HepG2 (cell line): ENCODE results near the gene CERS1. TPM values are rescaled to one million over a fixed set of nuclear protein-coding genes. Genes with fewer than 3 reads are reported as not detected.
A peak's percentile ranks its signal among the peaks of the same experiment; 100 is the strongest.

Experiments
- ARID4A ChIP-seq: sonication (generic); formaldehyde crosslinking; IDR thresholded peaks from 2 replicates; pipeline ENCODE4 v1.5.0; 2020; ENCODE audit warnings: mild to moderate bottlenecking, missing genetic modification reagents, borderline replicate concordance
- ATF3 ChIP-seq: sonication (generic); formaldehyde crosslinking; IDR thresholded peaks from 2 replicates; pipeline ENCODE4 v1.4.0; 2020; ENCODE audit warnings: missing genetic modification reagents
- CEBPB ChIP-seq: IDR thresholded peaks from 2 replicates; pipeline ENCODE4 v1.6.1; 2011; ENCODE audit warnings: low read depth, low read length, improper control_type of control experiment, borderline replicate concordance
- CEBPG ChIP-seq: IDR thresholded peaks from 2 replicates; pipeline ENCODE4 v1.6.1; 2016
- GLI4 ChIP-seq: sonication (generic); formaldehyde crosslinking; IDR thresholded peaks from 2 replicates; pipeline ENCODE4 v1.5.1; 2020; ENCODE audit warnings: missing genetic modification reagents, mild to moderate bottlenecking, moderate library complexity, borderline replicate concordance
- HDAC2 ChIP-seq: sonication (generic); formaldehyde crosslinking; IDR thresholded peaks from 2 replicates; pipeline ENCODE4 v1.4.0; 2020; ENCODE audit warnings: missing genetic modification reagents
- KAT8 ChIP-seq: IDR thresholded peaks from 2 replicates; pipeline ENCODE4 v1.6.1; 2016; ENCODE audit warnings: missing genetic modification reagents, missing compliant biosample characterization
- KLF11 ChIP-seq: IDR thresholded peaks from 2 replicates; pipeline ENCODE4 v1.6.1; 2016; ENCODE audit warnings: missing compliant biosample characterization
- NONO ChIP-seq, 2 experiments: fragments of 450-650 bp in 1 of 2; sonication (generic) in 1 of 2; formaldehyde crosslinking in 1 of 2; IDR thresholded peaks in 1 of 2; conservative IDR thresholded peaks in 1 of 2; 2 replicates each; pipeline versions ENCODE4 v1.6.1 to v1.8.0; 2017 to 2022; ENCODE audit warnings: mild to moderate bottlenecking in 1 of 2, missing genetic modification reagents in 1 of 2, moderate library complexity in 1 of 2
- STAT5B ChIP-seq: sonication (generic); formaldehyde crosslinking; IDR thresholded peaks from 2 replicates; pipeline ENCODE4 v1.4.0; 2020; ENCODE audit warnings: missing genetic modification reagents
- TCF12 ChIP-seq, 2 experiments: fragments of 450-650 bp in 1 of 2; sonication (generic) in 1 of 2; formaldehyde crosslinking in 1 of 2; IDR thresholded peaks; 2 replicates each; pipeline versions ENCODE4 v1.6.1 to v1.8.0; 2017 to 2022; ENCODE audit warnings: antibody characterized with exemption in 1 of 2, mild to moderate bottlenecking in 1 of 2, missing genetic modification reagents in 1 of 2, moderate library complexity in 1 of 2
- THYN1 ChIP-seq: sonication (generic); formaldehyde crosslinking; IDR thresholded peaks from 2 replicates; pipeline ENCODE4 v1.8.1; 2023; ENCODE audit warnings: low read depth, mild to moderate bottlenecking, moderate library complexity, missing genetic modification reagents, borderline replicate concordance
- U2AF2 ChIP-seq: fragments of 200-400 bp; formaldehyde crosslinking; IDR thresholded peaks from 2 replicates; pipeline ENCODE4 v1.6.1; 2017; ENCODE audit warnings: low read depth, mild to moderate bottlenecking, low read length
- ZBTB10 ChIP-seq: sonication (generic); formaldehyde crosslinking; IDR thresholded peaks from 2 replicates; pipeline ENCODE4 v1.4.0; 2020; ENCODE audit warnings: missing genetic modification reagents, borderline replicate concordance
- ZBTB8A ChIP-seq: sonication (generic); formaldehyde crosslinking; IDR thresholded peaks from 2 replicates; pipeline ENCODE4 v1.4.0; 2020; ENCODE audit warnings: mild to moderate bottlenecking, low read depth, missing genetic modification reagents, borderline replicate concordance
- ZMYM3 ChIP-seq: sonication (generic); formaldehyde crosslinking; IDR thresholded peaks from 2 replicates; pipeline ENCODE4 v1.5.1; 2020; ENCODE audit warnings: mild to moderate bottlenecking, missing genetic modification reagents
- ZNF205 ChIP-seq: IDR thresholded peaks from 2 replicates; pipeline ENCODE4 v1.6.1; 2018; ENCODE audit warnings: missing biosample characterization, missing genetic modification reagents
- ZNF460 ChIP-seq: sonication (generic); formaldehyde crosslinking; IDR thresholded peaks from 2 replicates; pipeline ENCODE4 v1.5.1; 2020; ENCODE audit warnings: missing genetic modification reagents, mild to moderate bottlenecking, borderline replicate concordance
- ZNF530 ChIP-seq: sonication (generic); formaldehyde crosslinking; IDR thresholded peaks from 2 replicates; pipeline ENCODE4 v1.5.0; 2020; ENCODE audit warnings: low read depth, mild to moderate bottlenecking, missing genetic modification reagents
- ZNF605 ChIP-seq: sonication (generic); formaldehyde crosslinking; IDR thresholded peaks from 2 replicates; pipeline ENCODE4 v1.8.0; 2022; ENCODE audit warnings: mild to moderate bottlenecking, missing genetic modification reagents
- ZNF788 ChIP-seq: sonication (generic); formaldehyde crosslinking; IDR thresholded peaks from 2 replicates; pipeline ENCODE4 v1.5.0; 2020; ENCODE audit warnings: mild to moderate bottlenecking, missing genetic modification reagents, borderline replicate concordance
- ZNF850 ChIP-seq: sonication (generic); formaldehyde crosslinking; conservative IDR thresholded peaks from 2 replicates; pipeline ENCODE4 v1.9.0; 2021; ENCODE audit warnings: mild to moderate bottlenecking, missing genetic modification reagents
- ZSCAN22 ChIP-seq: sonication (generic); formaldehyde crosslinking; IDR thresholded peaks from 2 replicates; pipeline ENCODE4 v1.4.0; 2020; ENCODE audit warnings: mild to moderate bottlenecking, missing genetic modification reagents
- polyA plus RNA-seq, 8 experiments: library from polyadenylated mRNA; depleted of rRNA in 3 of 8; stranded (reverse) in 7 of 8; unstranded in 1 of 8; fragments of >200 nt; fragmentation: Illumina TruSeq in 4 of 8; extraction: Trizol in 4 of 8; gene quantifications; 2 replicates each; pipeline versions ENCODE4 v1.2.1 to v1.2.3, GENCODE V29; 2011 to 2016; ENCODE audit warnings: low read depth in 4 of 8, missing spikeins in 1 of 8, mixed read lengths in 1 of 8; ENCODE audit not compliant: insufficient read depth in 1 of 8
- total RNA-seq, 5 experiments: library from RNA; depleted of rRNA; stranded (reverse); fragments of >200 nt; fragmentation: Illumina TruSeq; extraction: Trizol; gene quantifications; 2 replicates each; pipeline ENCODE4 v1.2.3, GENCODE V29; 2016; ENCODE audit warnings: low read depth in 1 of 5

The CERS1 gene
- total and polyA plus RNA-seq, 2 of the 13 experiments (the other 11 are each of a cell fraction or from before 2014, with no cell fraction given): 4.6 to 9.8 TPM

- no peak for TF ChIP-seq ZNF460 (CRISPR knock-in tag)
- no peak for TF ChIP-seq NONO (IDR thresholded peaks at IDR 0.05)
- TF ChIP-seq NONO (CRISPR knock-in tag; conservative IDR thresholded peaks at IDR 0.05): peak; percentile 78
- no peak for TF ChIP-seq ZBTB8A (CRISPR knock-in tag)
- no peak; the same call in 1 of the 2 replicates for TF ChIP-seq ZNF205 (CRISPR knock-in tag)
- TF ChIP-seq HDAC2 (CRISPR knock-in tag): peak; percentile 37; the same call in 1 of the 2 replicates
- no peak for TF ChIP-seq KLF11 (CRISPR knock-in tag)
- TF ChIP-seq TCF12 (IDR thresholded peaks at IDR 0.05): no peak
- no peak for TF ChIP-seq TCF12 (CRISPR knock-in tag; IDR thresholded peaks at IDR 0.05)
- no peak for TF ChIP-seq ZBTB10 (CRISPR knock-in tag)
- peak; percentile 26; the same call in 1 of the 2 replicates for TF ChIP-seq GLI4 (CRISPR knock-in tag)
- no peak for TF ChIP-seq ZMYM3 (CRISPR knock-in tag)
- no peak for TF ChIP-seq ATF3 (CRISPR knock-in tag)
- TF ChIP-seq ARID4A (CRISPR knock-in tag): peak; percentile 55; the same call in 1 of the 2 replicates
- TF ChIP-seq STAT5B (CRISPR knock-in tag): no peak
- no peak for TF ChIP-seq KAT8 (CRISPR knock-in tag)
- TF ChIP-seq ZNF605 (CRISPR knock-in tag): 0 out of 2 replicates have a peak, but pooled peaks have one; percentile 59
- no peak for TF ChIP-seq THYN1
- TF ChIP-seq ZNF850 (CRISPR knock-in tag): no peak
- no peak for TF ChIP-seq U2AF2
- TF ChIP-seq CEBPB: no peak
- TF ChIP-seq CEBPG (CRISPR knock-in tag): no peak
- TF ChIP-seq ZNF788: no peak
- TF ChIP-seq ZSCAN22 (CRISPR knock-in tag): no peak
- TF ChIP-seq ZNF530: no peak
These were observed 727 bp downstream of the CERS1 start (continued) for GRCh38 chr19:18895038-18895823.
